SK-N-SH treated with all-trans-retinoic acid at 6 μM for 48 hours (cell line): ENCODE results near the gene RND2.

Experiments used
- ARNTL ChIP-seq: fragments of 450-650 bp; formaldehyde crosslinking; IDR thresholded peaks from 2 replicates; pipeline ENCODE4 v1.5.0; 2020; ENCODE audit warnings: low read depth, mild to moderate bottlenecking, moderate library complexity, borderline replicate concordance
- CSDC2 ChIP-seq: fragments of 250-450 bp; sonication (Bioruptor Pico); IDR thresholded peaks from 2 replicates; pipeline ENCODE4 v1.5.0; 2020; ENCODE audit warnings: mild to moderate bottlenecking, moderate library complexity
- CSRNP3 ChIP-seq: fragments of 250-450 bp; sonication (Bioruptor Pico); IDR thresholded peaks from 2 replicates; pipeline ENCODE4 v1.5.1; 2021; ENCODE audit warnings: mild to moderate bottlenecking, moderate library complexity
- ESRRG ChIP-seq: fragments of 250-450 bp; sonication (Bioruptor Pico); IDR thresholded peaks from 2 replicates; pipeline ENCODE4 v1.6.1; 2021; ENCODE audit warnings: mild to moderate bottlenecking
- GLIS3 ChIP-seq: fragments of 250-450 bp; sonication (Bioruptor Pico); IDR thresholded peaks from 2 replicates; pipeline ENCODE4 v1.5.0; 2020; ENCODE audit warnings: mild to moderate bottlenecking, moderate library complexity
- TOX ChIP-seq: fragments of 250-450 bp; sonication (Bioruptor Pico); IDR thresholded peaks from 2 replicates; pipeline ENCODE4 v1.8.0; 2021; ENCODE audit warnings: mild to moderate bottlenecking, moderate library complexity, borderline replicate concordance
- TSHZ2 ChIP-seq: fragments of 250-450 bp; sonication (Bioruptor Pico); IDR thresholded peaks from 2 replicates; pipeline ENCODE4 v1.5.0; 2020; ENCODE audit warnings: mild to moderate bottlenecking, moderate library complexity
- TF ChIP-seq, protein P1 (sequence below): fragments of 250-450 bp; sonication (Bioruptor Pico); IDR thresholded peaks from 2 replicates; pipeline ENCODE4 v1.8.0; 2020; ENCODE audit warnings: mild to moderate bottlenecking, moderate library complexity, borderline replicate concordance
- TF ChIP-seq, protein P2 (sequence below): fragments of 250-450 bp; sonication (Bioruptor Pico); IDR thresholded peaks from 2 replicates; pipeline ENCODE4 v1.8.0; 2021; ENCODE audit warnings: low read depth, mild to moderate bottlenecking, moderate library complexity, borderline replicate concordance

- TF ChIP-seq, protein P1, sequence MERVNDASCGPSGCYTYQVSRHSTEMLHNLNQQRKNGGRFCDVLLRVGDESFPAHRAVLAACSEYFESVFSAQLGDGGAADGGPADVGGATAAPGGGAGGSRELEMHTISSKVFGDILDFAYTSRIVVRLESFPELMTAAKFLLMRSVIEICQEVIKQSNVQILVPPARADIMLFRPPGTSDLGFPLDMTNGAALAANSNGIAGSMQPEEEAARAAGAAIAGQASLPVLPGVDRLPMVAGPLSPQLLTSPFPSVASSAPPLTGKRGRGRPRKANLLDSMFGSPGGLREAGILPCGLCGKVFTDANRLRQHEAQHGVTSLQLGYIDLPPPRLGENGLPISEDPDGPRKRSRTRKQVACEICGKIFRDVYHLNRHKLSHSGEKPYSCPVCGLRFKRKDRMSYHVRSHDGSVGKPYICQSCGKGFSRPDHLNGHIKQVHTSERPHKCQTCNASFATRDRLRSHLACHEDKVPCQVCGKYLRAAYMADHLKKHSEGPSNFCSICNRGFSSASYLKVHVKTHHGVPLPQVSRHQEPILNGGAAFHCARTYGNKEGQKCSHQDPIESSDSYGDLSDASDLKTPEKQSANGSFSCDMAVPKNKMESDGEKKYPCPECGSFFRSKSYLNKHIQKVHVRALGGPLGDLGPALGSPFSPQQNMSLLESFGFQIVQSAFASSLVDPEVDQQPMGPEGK: no peak
- TF ChIP-seq CSRNP3 (CRISPR knock-in tag): no peak
- no peak for TF ChIP-seq TOX (CRISPR knock-in tag)
- no peak for TF ChIP-seq GLIS3
- no peak for TF ChIP-seq TSHZ2
- no peak for TF ChIP-seq ARNTL (CRISPR knock-in tag)
- no peak for TF ChIP-seq CSDC2
- TF ChIP-seq, protein P2, sequence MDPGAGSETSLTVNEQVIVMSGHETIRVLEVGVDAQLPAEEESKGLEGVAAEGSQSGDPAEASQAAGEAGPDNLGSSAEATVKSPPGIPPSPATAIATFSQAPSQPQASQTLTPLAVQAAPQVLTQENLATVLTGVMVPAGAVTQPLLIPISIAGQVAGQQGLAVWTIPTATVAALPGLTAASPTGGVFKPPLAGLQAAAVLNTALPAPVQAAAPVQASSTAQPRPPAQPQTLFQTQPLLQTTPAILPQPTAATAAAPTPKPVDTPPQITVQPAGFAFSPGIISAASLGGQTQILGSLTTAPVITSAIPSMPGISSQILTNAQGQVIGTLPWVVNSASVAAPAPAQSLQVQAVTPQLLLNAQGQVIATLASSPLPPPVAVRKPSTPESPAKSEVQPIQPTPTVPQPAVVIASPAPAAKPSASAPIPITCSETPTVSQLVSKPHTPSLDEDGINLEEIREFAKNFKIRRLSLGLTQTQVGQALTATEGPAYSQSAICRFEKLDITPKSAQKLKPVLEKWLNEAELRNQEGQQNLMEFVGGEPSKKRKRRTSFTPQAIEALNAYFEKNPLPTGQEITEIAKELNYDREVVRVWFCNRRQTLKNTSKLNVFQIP (CRISPR knock-in tag): no peak
- TF ChIP-seq ESRRG (CRISPR knock-in tag): no peak
Measured at GRCh38 chr17:43056051-43056450, 31.0 kb downstream of the RND2 start.
